NCI-H1092 (cell line): ENCODE results near the gene SF3A2.

Source experiments
- DNase-seq: peaks from one replicate; lab custom pipeline; 2025; lab: John Stamatoyannopoulos, UW

SF3A2 gene

DNA sequence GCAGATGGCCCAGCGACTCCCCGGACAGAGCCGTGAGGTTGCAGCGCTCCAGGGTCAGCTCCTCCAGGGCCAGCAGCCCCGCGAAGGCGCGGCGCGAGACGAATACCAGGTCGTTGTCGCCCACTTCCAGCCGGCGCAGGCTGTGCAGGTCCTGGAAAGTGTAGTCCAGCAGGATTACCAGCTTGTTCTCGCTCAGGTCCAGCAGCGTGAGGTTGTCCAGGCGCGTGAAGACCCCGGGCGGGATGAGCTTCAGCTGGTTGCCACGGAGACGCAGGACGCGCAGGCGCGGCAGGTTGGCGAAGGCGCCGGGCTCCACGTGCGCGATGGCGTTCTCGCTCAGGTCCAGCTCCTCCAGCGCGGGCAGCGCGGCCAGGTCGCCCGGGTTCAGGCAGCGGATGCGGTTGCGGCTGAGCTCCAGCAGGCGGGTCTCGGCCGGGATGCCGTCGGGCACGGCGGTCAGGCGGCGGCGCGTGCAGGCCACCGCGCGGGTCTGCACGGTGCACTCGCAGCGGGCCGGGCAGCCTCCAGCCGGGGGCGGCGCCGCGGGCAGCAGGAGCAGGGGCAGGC, 54.6 kb downstream of the SF3A2 start:
- no peak for DNase-seq

DNA sequence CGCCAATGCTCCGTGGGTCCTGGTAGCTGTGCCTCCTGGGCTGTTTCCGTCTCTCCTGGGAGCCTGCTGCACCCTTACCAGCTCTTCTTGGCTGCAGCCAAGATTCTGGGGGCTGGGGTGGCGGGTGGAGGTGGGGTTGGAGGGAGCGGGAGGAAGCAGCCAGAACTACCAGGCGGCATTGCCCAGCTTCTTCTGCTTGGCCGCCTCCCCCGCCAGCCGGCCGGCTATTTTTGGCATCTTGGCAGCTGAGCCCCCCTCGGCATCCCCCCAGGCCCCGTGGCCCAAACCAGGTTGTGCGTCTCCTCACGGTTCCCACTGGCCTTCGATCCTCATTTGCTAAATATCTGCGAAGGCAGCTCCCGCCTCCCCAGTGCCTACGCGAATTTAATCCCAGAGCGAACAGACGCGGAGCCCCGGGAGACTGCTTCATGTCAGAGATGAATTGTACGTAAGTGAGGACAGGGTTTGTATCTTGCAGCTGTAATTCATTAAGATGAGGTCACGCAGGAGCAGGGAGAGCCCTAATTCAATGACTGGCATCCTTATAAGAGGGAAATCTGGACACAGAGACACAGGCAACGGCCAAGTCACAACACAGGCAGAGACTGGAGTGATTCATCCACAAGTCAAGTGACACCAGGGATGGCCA, 58.2 kb downstream of the SF3A2 start:
- no peak for DNase-seq

DNA sequence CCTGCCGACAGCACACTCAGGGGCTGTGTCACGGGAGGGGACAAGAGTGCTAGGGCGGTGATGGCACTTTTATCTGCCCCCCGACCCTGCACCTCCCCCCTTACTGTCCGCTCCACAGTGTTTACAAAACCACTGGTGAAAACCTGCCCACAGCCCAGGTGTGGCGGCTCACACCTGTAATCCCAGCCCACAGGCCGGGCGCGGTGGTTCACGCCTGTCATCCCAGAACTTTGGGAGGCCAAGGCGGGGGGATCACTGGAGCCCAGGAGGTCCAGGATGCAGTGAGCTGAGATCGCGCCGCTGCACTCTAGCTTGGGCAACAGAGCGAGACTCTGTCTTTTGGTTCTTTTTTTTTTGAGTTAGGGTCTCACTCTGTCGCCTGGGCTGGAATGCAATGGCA, 59.5 kb downstream of the SF3A2 start:
- DNase-seq: no peak
